ENCODE measurements around the gene GTF2F2. TPM values are rescaled to one million over a fixed set of nuclear protein-coding genes. Genes with fewer than 3 reads are reported as not detected.
A peak's percentile ranks its signal among the peaks of the same experiment; 100 is the strongest.

GTF2F2 gene
- total RNA-seq, result 19.4 TPM

- DNase-seq, result peak; percentile 97
These were observed at the start of gene GTF2F2 for GRCh38 chr13:45119991-45120864. GTF2F2 (plus strand) TSS chr13:45120510; CDS start chr13:45120656, 146 bp downstream.

- no peak for DNase-seq
These were observed 46.5 kb upstream of the GTF2F2 start for GRCh38 chr13:45073809-45074208.

- DNase-seq, result no peak
These were observed 45.6 kb upstream of the GTF2F2 start for GRCh38 chr13:45074721-45075120.

- no peak for DNase-seq
These were observed 42.3 kb upstream of the GTF2F2 start for GRCh38 chr13:45078003-45078402.

GRCh38 chr13:45082964-45083363 is 37.3 kb upstream of the GTF2F2 start:
- no peak for DNase-seq

GRCh38 chr13:45084515-45084914 is 35.8 kb upstream of the GTF2F2 start:
- no peak for DNase-seq

GRCh38 chr13:45086484-45086883 is 33.8 kb upstream of the GTF2F2 start:
- no peak for DNase-seq

- DNase-seq, result no peak
These were observed 27.6 kb upstream of the GTF2F2 start for GRCh38 chr13:45092663-45093062.

GRCh38 chr13:45100573-45101262 is 19.6 kb upstream of the GTF2F2 start:
- DNase-seq, result no peak

- DNase-seq, result no peak
These were observed 18.8 kb upstream of the GTF2F2 start for GRCh38 chr13:45101327-45102018.

- DNase-seq, result peak; percentile 25
These were observed 18.2 kb upstream of the GTF2F2 start for GRCh38 chr13:45102136-45102507.

GRCh38 chr13:45103449-45103848 is 16.9 kb upstream of the GTF2F2 start:
- no peak for DNase-seq

- no peak for DNase-seq
These were observed 16.0 kb upstream of the GTF2F2 start for GRCh38 chr13:45104261-45104660.

GRCh38 chr13:45105895-45106294 is 14.4 kb upstream of the GTF2F2 start:
- no peak for DNase-seq

GRCh38 chr13:45107539-45107938 is 12.8 kb upstream of the GTF2F2 start:
- no peak for DNase-seq

GRCh38 chr13:45108716-45109101 is 11.6 kb upstream of the GTF2F2 start:
- no peak for DNase-seq

- DNase-seq, result no peak
These were observed 11.1 kb upstream of the GTF2F2 start for GRCh38 chr13:45109102-45109720.

- DNase-seq, result no peak
These were observed 6.8 kb upstream of the GTF2F2 start for GRCh38 chr13:45113233-45114224.

- peak; percentile 49 for DNase-seq
These were observed 780 bp upstream of the GTF2F2 start for GRCh38 chr13:45119469-45119990.

- DNase-seq, result peak; percentile 13
These were observed 889 bp downstream of the GTF2F2 start for GRCh38 chr13:45120967-45121831.

Measured in tongue (tissue), 2 donors.